Naive B cell (primary cell): ENCODE data around the gene CD8A. TPM values are rescaled to one million over a fixed set of nuclear protein-coding genes. Genes with fewer than 3 reads are reported as not detected.
"Not testable (repeated sequence)": the region's sequence is repeated elsewhere in the genome, so short reads cannot be mapped to it uniquely, and the experiment has no call there.

ENCODE experiments used
- ATAC-seq, 2 donors: fragments of 150-1000 bp; cut with Tn5 transposase; 2 replicates each; pipeline ENCODE4 v1.10.0; 2021; ENCODE audit warnings: low read depth in 2 of 2, mild to moderate bottlenecking in 2 of 2, moderate library complexity in 2 of 2
- DNase-seq: peaks from one replicate; pipeline ENCODE4 v3.0.0; 2022
- H3K27ac Mint-ChIP-seq, 6 donors: one replicate each; pipeline ENCODE4 v1.8.0; 2020 to 2022; ENCODE audit warnings: mild to moderate bottlenecking in 6 of 6, mixed read lengths in 6 of 6, moderate library complexity in 5 of 6, inconsistent platforms in 2 of 6
- H3K27me3 Mint-ChIP-seq, 3 donors: one replicate each; pipeline ENCODE4 v1.8.0; 2021 to 2022; ENCODE audit warnings: mixed read lengths in 3 of 3, mild to moderate bottlenecking in 1 of 3
- H3K36me3 Mint-ChIP-seq, 2 donors: one replicate each; pipeline ENCODE4 v1.8.0; 2020 to 2022; ENCODE audit warnings: mixed read lengths in 2 of 2, inconsistent platforms in 1 of 2, mild to moderate bottlenecking in 1 of 2
- H3K4me1 Mint-ChIP-seq, 3 donors: one replicate each; pipeline ENCODE4 v1.8.0; 2020 to 2022; ENCODE audit warnings: mixed read lengths in 3 of 3, inconsistent platforms in 1 of 3, mild to moderate bottlenecking in 1 of 3, moderate library complexity in 1 of 3
- H3K4me3 Mint-ChIP-seq, 8 donors: one replicate each; pipeline ENCODE4 v1.8.0; 2020 to 2022; ENCODE audit warnings: mild to moderate bottlenecking in 8 of 8, mixed read lengths in 8 of 8, moderate library complexity in 8 of 8, inconsistent platforms in 2 of 8
- H3K9me3 Mint-ChIP-seq, 7 donors: one replicate each; pipeline ENCODE4 v1.8.0; 2020 to 2022; ENCODE audit warnings: mixed read lengths in 7 of 7, mild to moderate bottlenecking in 5 of 7, inconsistent platforms in 2 of 7, moderate library complexity in 1 of 7
- polyA plus RNA-seq, 6 donors: library from polyadenylated mRNA; unstranded; fragments of 300-500 nt; fragmentation: Illumina TruSeq; gene quantifications; one replicate each; pipeline ENCODE4 v1.2.3, GENCODE V29; 2021; ENCODE audit warnings: low read depth in 6 of 6

CD8A gene
- polyA plus RNA-seq, 6 donors from 2014 or later: 0.59 to 1.9 (median 1.0) TPM; not detected in 2

GRCh38 chr2:86764661-86765309, 25.9 kb downstream of the CD8A start:
- H3K4me1 Mint-ChIP-seq: peaks cover 10 to 17% (median 10%) of the 10 kb centered on the region in 3 donors
- DNase-seq (peak; percentile 19), ATAC-seq (peak; percentile 54 to 55)
- H3K36me3 Mint-ChIP-seq: peaks cover 10 to 16% of the 10 kb centered on the region in 2 donors
- no peaks in the 10 kb centered on the region for H3K27me3 Mint-ChIP-seq
- H3K4me3 Mint-ChIP-seq: no peak overlapping the region
- peak overlapping the region in 2 of 6 donors; percentile 13 to 54 for H3K27ac Mint-ChIP-seq
- H3K9me3 Mint-ChIP-seq: no peaks in the 10 kb centered on the region

GRCh38 chr2:86760371-86760770, 30.3 kb downstream of the CD8A start:
- H3K4me1 Mint-ChIP-seq: peaks cover 10 to 21% (median 17%) of the 10 kb centered on the region in 3 donors
- ATAC-seq: no peak
- H3K9me3 Mint-ChIP-seq: no peaks in the 10 kb centered on the region
- no peaks in the 10 kb centered on the region for H3K27me3 Mint-ChIP-seq
- peak overlapping the region in 3 of 6 donors; percentile 39 to 64 (median 47) for H3K27ac Mint-ChIP-seq
- DNase-seq: no peak
- no peak overlapping the region for H3K4me3 Mint-ChIP-seq
- H3K36me3 Mint-ChIP-seq: peaks cover 9 to 12% of the 10 kb centered on the region in 2 donors

GRCh38 chr2:86758405-86758804, 32.3 kb downstream of the CD8A start:
- peaks cover 9 to 18% of the 10 kb centered on the region in 2 donors for H3K36me3 Mint-ChIP-seq
- peaks cover 6 to 15% (median 10%) of the 10 kb centered on the region in 3 donors for H3K4me1 Mint-ChIP-seq
- no peaks in the 10 kb centered on the region for H3K9me3 Mint-ChIP-seq
- ATAC-seq (no peak), DNase-seq (no peak)
- peak overlapping the region in 2 of 6 donors; percentile 8 for H3K27ac Mint-ChIP-seq
- H3K4me3 Mint-ChIP-seq: no peak overlapping the region
- H3K27me3 Mint-ChIP-seq: no peaks in the 10 kb centered on the region

GRCh38 chr2:86753606-86754005, 37.1 kb downstream of the CD8A start:
- Mint-ChIP-seq H3K27ac (no peak overlapping the region), H3K27me3 (no peaks in the 10 kb centered on the region), H3K36me3 (peaks cover 17 to 42% of the 10 kb centered on the region in 2 donors), H3K4me1 (peaks cover 10 to 17% (median 12%) of the 10 kb centered on the region in 3 donors), H3K9me3 (peaks cover 0 to 17% (median 10%) of the 10 kb centered on the region in 7 donors), H3K4me3 (no peak overlapping the region)
- no peak for ATAC-seq
- no peak for DNase-seq

- Mint-ChIP-seq H3K27me3 (no peaks in the 10 kb centered on the region), H3K36me3 (peaks cover 17 to 42% of the 10 kb centered on the region in 2 donors), H3K4me3 (no peak overlapping the region), H3K4me1 (peaks cover 7 to 18% (median 14%) of the 10 kb centered on the region in 3 donors), H3K9me3 (peaks cover 0 to 17% (median 10%) of the 10 kb centered on the region in 7 donors), H3K27ac (peak overlapping the region in 2 of 6 donors; percentile 7 to 30)
- DNase-seq (no peak), ATAC-seq (no peak)
Measured at GRCh38 chr2:86752934-86753333, 37.8 kb downstream of the CD8A start.

- H3K27ac Mint-ChIP-seq: peak overlapping the region in 1 of 6 donors; percentile 22
- peaks cover 0 to 17% (median 10%) of the 10 kb centered on the region in 7 donors for H3K9me3 Mint-ChIP-seq
- H3K4me1 Mint-ChIP-seq: peaks cover 16 to 23% (median 22%) of the 10 kb centered on the region in 3 donors
- peaks cover 17 to 42% of the 10 kb centered on the region in 2 donors for H3K36me3 Mint-ChIP-seq
- H3K4me3 Mint-ChIP-seq: no peak overlapping the region
- ATAC-seq (no peak), DNase-seq (no peak)
- no peaks in the 10 kb centered on the region for H3K27me3 Mint-ChIP-seq
Measured at GRCh38 chr2:86751778-86752177, 38.9 kb downstream of the CD8A start.

GRCh38 chr2:86750240-86750839, 40.4 kb downstream of the CD8A start:
- Mint-ChIP-seq H3K27me3 (no peaks in the 10 kb centered on the region), H3K4me3 (no peak overlapping the region), H3K9me3 (peaks cover 0 to 17% (median 10%) of the 10 kb centered on the region in 7 donors), H3K36me3 (peaks cover 17 to 34% of the 10 kb centered on the region in 2 donors), H3K27ac (peak overlapping the region in 1 of 6 donors; percentile 18), H3K4me1 (peaks cover 23 to 38% (median 36%) of the 10 kb centered on the region in 3 donors)
- ATAC-seq: no peak
- no peak for DNase-seq

GRCh38 chr2:86747711-86748639, 42.7 kb downstream of the CD8A start:
- Mint-ChIP-seq H3K4me3 (no peak overlapping the region), H3K27me3 (no peaks in the 10 kb centered on the region), H3K27ac (peak overlapping the region in 2 of 6 donors; percentile 14 to 73), H3K36me3 (peaks cover 17 to 32% of the 10 kb centered on the region in 2 donors), H3K4me1 (peaks cover 26 to 46% (median 45%) of the 10 kb centered on the region in 3 donors), H3K9me3 (peaks cover 0 to 17% (median 10%) of the 10 kb centered on the region in 7 donors)
- peak; percentile 29 for DNase-seq
- peak; percentile 84 to 86 for ATAC-seq

- peak overlapping the region in 5 of 6 donors; percentile 21 to 74 (median 48) for H3K27ac Mint-ChIP-seq
- H3K4me1 Mint-ChIP-seq: peaks cover 29 to 48% (median 46%) of the 10 kb centered on the region in 3 donors
- H3K9me3 Mint-ChIP-seq: peaks cover 0 to 17% (median 10%) of the 10 kb centered on the region in 7 donors
- no peak for DNase-seq
- no peak overlapping the region for H3K4me3 Mint-ChIP-seq
- no peaks in the 10 kb centered on the region for H3K27me3 Mint-ChIP-seq
- H3K36me3 Mint-ChIP-seq: peaks cover 17 to 24% of the 10 kb centered on the region in 2 donors
- ATAC-seq: no peak
Measured at GRCh38 chr2:86746939-86747338, 43.8 kb downstream of the CD8A start.

GRCh38 chr2:86744152-86744551, 46.6 kb downstream of the CD8A start:
- ATAC-seq: no peak
- H3K36me3 Mint-ChIP-seq: peaks cover 0 to 7% of the 10 kb centered on the region in 2 donors
- H3K9me3 Mint-ChIP-seq: no peaks in the 10 kb centered on the region
- no peaks in the 10 kb centered on the region for H3K27me3 Mint-ChIP-seq
- no peak overlapping the region for H3K4me3 Mint-ChIP-seq
- DNase-seq: no peak
- H3K27ac Mint-ChIP-seq: peak overlapping the region in 1 of 6 donors; percentile 76
- H3K4me1 Mint-ChIP-seq: peaks cover 25 to 40% (median 35%) of the 10 kb centered on the region in 3 donors

- H3K36me3 Mint-ChIP-seq, ATAC-seq, DNase-seq, H3K4me3 Mint-ChIP-seq, H3K9me3 Mint-ChIP-seq, H3K27me3 Mint-ChIP-seq: not testable (repeated sequence)
- peak overlapping the region in 4 of 6 donors; percentile 42 to 74 (median 58) for H3K27ac Mint-ChIP-seq
- H3K4me1 Mint-ChIP-seq: peaks cover 14 to 27% (median 25%) of the 10 kb centered on the region in 3 donors
Measured at GRCh38 chr2:86741889-86742498, 48.7 kb downstream of the CD8A start.

- H3K4me1 Mint-ChIP-seq: peaks cover 3 to 10% (median 4%) of the 10 kb centered on the region in 3 donors
- H3K27me3 Mint-ChIP-seq, H3K4me3 Mint-ChIP-seq, ATAC-seq, H3K9me3 Mint-ChIP-seq, H3K27ac Mint-ChIP-seq, DNase-seq, H3K36me3 Mint-ChIP-seq: not testable (repeated sequence)
Measured at GRCh38 chr2:86739889-86740288, 50.8 kb downstream of the CD8A start.

- not testable (repeated sequence) for H3K9me3 Mint-ChIP-seq, H3K36me3 Mint-ChIP-seq
Measured at GRCh38 chr2:86739485-86739884, 51.2 kb downstream of the CD8A start.

More at GRCh38 chr2:86739485-86739884, 51.2 kb downstream of the CD8A start:
- not testable (repeated sequence) for H3K4me1 Mint-ChIP-seq, H3K4me3 Mint-ChIP-seq, H3K27me3 Mint-ChIP-seq, H3K27ac Mint-ChIP-seq, ATAC-seq, DNase-seq
